AG04449 (cell line): ENCODE results near the gene SETD9.

ENCODE experiments used
- CTCF ChIA-PET: fragments of 350-600 bp; formaldehyde crosslinking; extraction: SDS; loops from one replicate; lab custom pipeline; 2021; ENCODE audit warnings: antibody characterized with exemption; lab: Yijun Ruan, JAX
- POLR2A ChIA-PET: fragments of 400-600, 350-600 bp; formaldehyde crosslinking; extraction: SDS; loops from one replicate; lab custom pipeline; 2020; ENCODE audit warnings: antibody characterized with exemption, inconsistent platforms; lab: Yijun Ruan, JAX
- DNase-seq: peaks from one replicate; pipeline ENCODE4 v3.0.0-alpha.2; 2010; ENCODE audit warnings: low read depth, low spot score
- H3K4me3 ChIP-seq: 2 replicates; pipeline ENCODE4 v1.5.1; 2011; ENCODE audit warnings: low read depth, mild to moderate bottlenecking, control low read depth, low read length
- TF ChIP-seq, protein P1 (sequence below): IDR thresholded peaks from one replicate; pipeline ENCODE4 v1.5.1; 2011; ENCODE audit warnings: mild to moderate bottlenecking, moderate library complexity, low read length, control low read depth, inconsistent platforms; ENCODE audit not compliant: insufficient read depth; ENCODE audit errors: missing control alignments

The SETD9 gene

GRCh38 chr5:56917534-56917933 lies 8.1 kb downstream of the SETD9 start:
- DNase-seq, result no peak
- no peak overlapping the region for H3K4me3 ChIP-seq
- TF ChIP-seq, protein P1, sequence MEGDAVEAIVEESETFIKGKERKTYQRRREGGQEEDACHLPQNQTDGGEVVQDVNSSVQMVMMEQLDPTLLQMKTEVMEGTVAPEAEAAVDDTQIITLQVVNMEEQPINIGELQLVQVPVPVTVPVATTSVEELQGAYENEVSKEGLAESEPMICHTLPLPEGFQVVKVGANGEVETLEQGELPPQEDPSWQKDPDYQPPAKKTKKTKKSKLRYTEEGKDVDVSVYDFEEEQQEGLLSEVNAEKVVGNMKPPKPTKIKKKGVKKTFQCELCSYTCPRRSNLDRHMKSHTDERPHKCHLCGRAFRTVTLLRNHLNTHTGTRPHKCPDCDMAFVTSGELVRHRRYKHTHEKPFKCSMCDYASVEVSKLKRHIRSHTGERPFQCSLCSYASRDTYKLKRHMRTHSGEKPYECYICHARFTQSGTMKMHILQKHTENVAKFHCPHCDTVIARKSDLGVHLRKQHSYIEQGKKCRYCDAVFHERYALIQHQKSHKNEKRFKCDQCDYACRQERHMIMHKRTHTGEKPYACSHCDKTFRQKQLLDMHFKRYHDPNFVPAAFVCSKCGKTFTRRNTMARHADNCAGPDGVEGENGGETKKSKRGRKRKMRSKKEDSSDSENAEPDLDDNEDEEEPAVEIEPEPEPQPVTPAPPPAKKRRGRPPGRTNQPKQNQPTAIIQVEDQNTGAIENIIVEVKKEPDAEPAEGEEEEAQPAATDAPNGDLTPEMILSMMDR, result no peak
- POLR2A ChIA-PET, result interaction anchor here (0.8 kb wide), 1 partner anchor 8 kb away, joined by 5 read pairs; the partner anchor contains the start of gene SETD9
- CTCF ChIA-PET, result interaction anchor here (1.0 to 1.5 kb wide), 3 partner anchors 17 to 306 kb away, joined by 3 read pairs; no protein-coding TSS in a partner anchor

DNA sequence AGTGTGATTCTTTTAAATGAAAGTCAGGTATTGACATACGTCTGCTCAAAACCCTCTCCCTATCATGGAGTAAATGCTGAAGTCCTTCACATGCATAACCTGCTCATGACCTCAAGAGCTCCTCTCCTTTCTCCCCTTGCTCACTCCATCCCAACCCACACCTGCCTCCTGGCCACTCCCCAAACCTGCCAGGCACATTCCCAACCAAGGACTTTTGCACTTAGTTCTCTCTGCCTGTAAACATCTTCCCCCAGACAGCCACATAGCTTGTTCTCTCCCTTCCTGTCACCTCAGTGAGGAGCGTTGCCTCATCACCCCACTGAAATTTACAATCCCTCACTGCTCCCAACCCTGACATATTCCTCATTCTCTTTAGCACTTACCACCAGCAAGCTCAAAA lies 8.7 kb downstream of the SETD9 start:
- no peak overlapping the region for H3K4me3 ChIP-seq
- ChIA-PET POLR2A (interaction anchor here (0.8 kb wide), 1 partner anchor 9 kb away, joined by 5 read pairs; the partner anchor contains the start of gene SETD9), CTCF (interaction anchor here (0.7 to 1.5 kb wide), 5 partner anchors 8 to 653 kb away, joined by 3 read pairs; no protein-coding TSS in a partner anchor)
- no peak for DNase-seq
- TF ChIP-seq, protein P1, result no peak

DNA sequence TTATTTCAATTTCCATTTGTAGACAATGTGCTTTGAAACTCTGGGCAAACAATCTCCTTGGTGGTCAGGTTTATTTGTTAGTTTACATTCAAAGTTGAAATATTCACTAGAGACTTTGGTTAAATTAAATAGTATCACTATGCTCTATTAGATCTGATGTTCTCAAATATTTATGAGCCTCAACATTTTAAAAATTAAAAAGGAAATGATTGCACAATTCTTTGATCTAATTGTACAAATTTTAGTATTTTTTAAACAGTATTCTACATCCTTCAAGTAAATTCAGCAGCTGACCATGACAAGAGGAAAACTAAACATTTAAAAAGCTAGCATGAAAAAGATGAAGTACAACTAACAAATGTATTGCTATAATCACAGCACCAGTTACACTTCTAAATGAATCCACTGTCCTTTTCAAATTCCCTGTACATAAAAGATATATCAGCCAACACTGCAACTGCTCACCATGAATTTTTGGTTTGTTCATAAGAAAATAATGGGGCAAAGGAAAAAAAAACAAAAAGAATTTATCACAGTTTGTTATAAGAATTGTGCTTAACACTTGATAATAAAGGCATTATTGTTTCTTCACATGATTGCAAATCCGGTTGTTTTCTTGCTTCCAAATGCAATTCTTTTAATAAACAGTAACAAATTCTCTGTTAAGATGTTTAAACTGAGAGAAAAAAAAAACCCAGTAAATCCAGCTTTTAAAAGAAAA lies 10.7 kb downstream of the SETD9 start:
- DNase-seq, result no peak
- H3K4me3 ChIP-seq, result no peak overlapping the region
- CTCF ChIA-PET, result no interaction called here
- TF ChIP-seq, protein P1, result no peak
- POLR2A ChIA-PET, result interaction anchor here (1.5 kb wide), 1 partner anchor 253 kb away, joined by 3 read pairs; the partner anchor contains the start of gene GPBP1

DNA sequence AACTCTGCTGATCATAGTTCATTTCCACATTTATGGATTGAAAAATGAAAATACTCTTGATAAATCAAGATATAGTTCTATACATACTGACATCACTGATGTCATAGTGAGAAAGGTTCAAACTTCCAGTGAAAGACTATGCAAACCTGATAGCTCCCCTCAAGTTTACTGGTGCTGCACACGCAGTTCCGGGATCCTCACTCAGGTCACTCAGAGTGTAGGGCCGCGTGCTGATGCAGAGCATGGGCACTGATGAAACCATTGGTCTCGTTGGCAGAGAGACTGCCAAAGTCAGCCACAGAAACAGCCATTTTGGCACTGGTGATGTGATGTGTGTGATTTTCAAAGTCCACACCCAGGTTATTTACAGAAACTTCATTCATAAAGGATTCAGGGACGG lies 13.5 kb downstream of the SETD9 start:
- ChIA-PET POLR2A (no interaction called here), CTCF (interaction anchor here (1.0 kb wide), 1 partner anchor 297 kb away, joined by 3 read pairs; no protein-coding TSS in a partner anchor)
- TF ChIP-seq, protein P1, result no peak
- DNase-seq, result no peak
- no peak overlapping the region for H3K4me3 ChIP-seq

DNA sequence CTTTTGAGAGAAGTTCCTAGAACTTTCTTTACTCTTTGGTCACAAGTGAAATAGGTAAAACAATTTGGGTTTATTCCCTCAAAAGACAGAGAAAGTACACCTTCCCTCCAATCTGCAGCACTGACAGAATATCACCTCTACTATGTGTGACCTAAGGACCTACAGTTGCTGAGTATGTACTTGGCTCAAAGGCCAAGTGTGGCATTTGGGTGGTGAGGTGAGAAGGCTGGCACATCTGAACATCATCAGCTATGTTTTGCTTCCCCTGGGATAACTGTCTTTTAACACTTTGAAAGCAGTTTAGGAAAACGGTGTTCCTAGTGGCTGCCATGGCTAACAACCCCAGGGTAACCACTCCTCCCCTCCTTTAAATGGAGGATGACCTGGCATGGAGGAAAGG lies 24.9 kb downstream of the SETD9 start:
- no peak for DNase-seq
- TF ChIP-seq, protein P1, result no peak
- H3K4me3 ChIP-seq, result no peak overlapping the region
- ChIA-PET POLR2A (no interaction called here), CTCF (no interaction called here)

- ChIA-PET CTCF (interaction anchor here (1.7 to 2.8 kb wide), 2 partner anchors 11 to 12 kb away, joined by 3 to 7 read pairs; no protein-coding TSS in a partner anchor), POLR2A (no interaction called here)
- no peak for DNase-seq
- H3K4me3 ChIP-seq, result no peak overlapping the region
- TF ChIP-seq, protein P1, result no peak
These were observed 29.5 kb downstream of the SETD9 start for GRCh38 chr5:56938858-56939257.
